Ishikawa (cell line): ENCODE data around the gene CACNA1C.

Experiments used
- CEBPB ChIP-seq: IDR thresholded peaks from 2 replicates; pipeline ENCODE4 v1.6.1; 2012
- CREB1 ChIP-seq: IDR thresholded peaks from 2 replicates; pipeline ENCODE4 v1.6.1; 2012; ENCODE audit warnings: low read depth
- EGR1 ChIP-seq: IDR thresholded peaks from 2 replicates; pipeline ENCODE4 v1.6.1; 2012
- EP300 ChIP-seq: IDR thresholded peaks from 2 replicates; pipeline ENCODE4 v1.6.1; 2012; ENCODE audit warnings: borderline replicate concordance
- FOXM1 ChIP-seq: IDR thresholded peaks from 2 replicates; pipeline ENCODE4 v1.6.1; 2012; ENCODE audit warnings: low read depth, borderline replicate concordance
- MAX ChIP-seq: IDR thresholded peaks from 2 replicates; pipeline ENCODE4 v1.6.1; 2012
- NFIC ChIP-seq: IDR thresholded peaks from 2 replicates; pipeline ENCODE4 v1.6.1; 2012
- RAD21 ChIP-seq: IDR thresholded peaks from 2 replicates; pipeline ENCODE4 v1.6.1; 2012; ENCODE audit warnings: low read depth
- TAF1 ChIP-seq: IDR thresholded peaks from 2 replicates; pipeline ENCODE4 v1.6.1; 2012; ENCODE audit warnings: low read depth, mild to moderate bottlenecking
- TCF12 ChIP-seq: IDR thresholded peaks from 2 replicates; pipeline ENCODE4 v1.6.1; 2012; ENCODE audit warnings: low read depth
- TEAD4 ChIP-seq: IDR thresholded peaks from 2 replicates; pipeline ENCODE4 v1.6.1; 2012
- USF1 ChIP-seq: IDR thresholded peaks from 2 replicates; pipeline ENCODE4 v1.6.1; 2012
- YY1 ChIP-seq: IDR thresholded peaks from 2 replicates; pipeline ENCODE4 v1.6.1; 2012; ENCODE audit warnings: low read depth
- ZBTB7A ChIP-seq: IDR thresholded peaks from 2 replicates; pipeline ENCODE4 v1.6.1; 2012; ENCODE audit warnings: low read depth
- TF ChIP-seq, protein P1 (sequence below): IDR thresholded peaks from 2 replicates; pipeline ENCODE4 v1.6.1; 2012; ENCODE audit warnings: low read depth, mild to moderate bottlenecking

The CACNA1C gene

DNA sequence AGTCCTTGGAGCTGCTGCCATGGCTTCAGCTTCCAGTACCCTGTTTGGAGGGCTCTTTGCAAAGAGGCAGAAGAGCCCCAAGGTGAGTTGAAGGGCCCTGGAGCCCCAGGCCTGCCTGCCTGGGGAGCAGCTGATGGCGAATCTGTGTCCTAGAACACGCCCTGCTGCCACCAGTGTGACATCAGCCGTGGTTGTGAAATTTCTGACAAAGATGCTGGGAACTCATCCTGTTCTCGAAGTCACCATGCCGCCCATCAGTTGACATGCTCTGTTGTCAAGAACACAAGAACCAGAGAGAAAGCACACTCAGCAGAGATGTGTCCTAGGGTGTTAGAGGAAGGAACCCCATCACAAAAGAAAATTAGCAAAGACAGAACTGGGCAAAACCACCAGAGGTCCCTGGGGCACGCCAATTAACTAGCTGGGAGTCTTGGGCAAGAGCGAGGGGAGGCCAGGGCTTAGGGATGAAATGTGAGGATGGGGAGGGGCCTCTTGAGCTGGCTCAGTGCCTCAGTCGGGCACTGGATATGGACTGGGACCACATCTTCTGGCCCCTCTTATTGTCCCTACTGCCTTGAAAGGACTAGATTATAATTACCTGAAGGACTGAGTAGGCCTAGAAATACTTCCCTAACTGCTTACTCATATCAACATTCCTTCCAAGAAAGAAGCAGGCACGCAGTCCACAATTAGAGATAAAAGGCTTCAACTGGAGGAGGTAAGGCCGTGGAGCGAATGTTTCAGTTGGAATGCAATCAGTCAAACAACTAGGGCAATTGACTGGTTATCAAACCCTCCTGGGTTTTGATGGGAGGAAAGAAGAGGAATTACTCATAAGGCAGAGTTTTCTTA is 163.1 kb downstream of the CACNA1C start:
- no peak for TF ChIP-seq TAF1
- no peak for TF ChIP-seq EGR1

DNA sequence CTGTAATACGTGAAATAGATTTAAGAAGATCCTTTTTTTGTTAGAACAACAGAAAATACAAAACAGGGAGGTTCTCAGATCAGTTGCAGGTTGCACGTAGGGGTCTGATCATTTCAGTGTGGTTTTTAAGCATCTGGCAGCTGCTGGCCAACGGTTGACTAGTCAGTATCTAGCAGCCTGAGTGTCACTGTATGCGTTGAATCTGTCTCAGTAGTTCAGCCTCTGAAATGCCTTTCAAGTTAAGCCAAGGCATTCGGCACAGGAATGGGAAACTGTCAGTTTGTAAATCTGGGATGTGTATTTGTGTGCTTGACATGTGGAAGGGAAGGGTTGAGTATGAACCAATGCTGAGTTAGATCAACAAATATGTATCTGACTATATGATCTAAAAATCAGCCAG is 165.9 kb downstream of the CACNA1C start:
- TF ChIP-seq, protein P1, sequence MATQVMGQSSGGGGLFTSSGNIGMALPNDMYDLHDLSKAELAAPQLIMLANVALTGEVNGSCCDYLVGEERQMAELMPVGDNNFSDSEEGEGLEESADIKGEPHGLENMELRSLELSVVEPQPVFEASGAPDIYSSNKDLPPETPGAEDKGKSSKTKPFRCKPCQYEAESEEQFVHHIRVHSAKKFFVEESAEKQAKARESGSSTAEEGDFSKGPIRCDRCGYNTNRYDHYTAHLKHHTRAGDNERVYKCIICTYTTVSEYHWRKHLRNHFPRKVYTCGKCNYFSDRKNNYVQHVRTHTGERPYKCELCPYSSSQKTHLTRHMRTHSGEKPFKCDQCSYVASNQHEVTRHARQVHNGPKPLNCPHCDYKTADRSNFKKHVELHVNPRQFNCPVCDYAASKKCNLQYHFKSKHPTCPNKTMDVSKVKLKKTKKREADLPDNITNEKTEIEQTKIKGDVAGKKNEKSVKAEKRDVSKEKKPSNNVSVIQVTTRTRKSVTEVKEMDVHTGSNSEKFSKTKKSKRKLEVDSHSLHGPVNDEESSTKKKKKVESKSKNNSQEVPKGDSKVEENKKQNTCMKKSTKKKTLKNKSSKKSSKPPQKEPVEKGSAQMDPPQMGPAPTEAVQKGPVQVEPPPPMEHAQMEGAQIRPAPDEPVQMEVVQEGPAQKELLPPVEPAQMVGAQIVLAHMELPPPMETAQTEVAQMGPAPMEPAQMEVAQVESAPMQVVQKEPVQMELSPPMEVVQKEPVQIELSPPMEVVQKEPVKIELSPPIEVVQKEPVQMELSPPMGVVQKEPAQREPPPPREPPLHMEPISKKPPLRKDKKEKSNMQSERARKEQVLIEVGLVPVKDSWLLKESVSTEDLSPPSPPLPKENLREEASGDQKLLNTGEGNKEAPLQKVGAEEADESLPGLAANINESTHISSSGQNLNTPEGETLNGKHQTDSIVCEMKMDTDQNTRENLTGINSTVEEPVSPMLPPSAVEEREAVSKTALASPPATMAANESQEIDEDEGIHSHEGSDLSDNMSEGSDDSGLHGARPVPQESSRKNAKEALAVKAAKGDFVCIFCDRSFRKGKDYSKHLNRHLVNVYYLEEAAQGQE = no peak
- TF ChIP-seq TEAD4 = no peak
- no peak for TF ChIP-seq RAD21
- no peak for TF ChIP-seq YY1
- TF ChIP-seq USF1 = no peak
- no peak for TF ChIP-seq TCF12
- TF ChIP-seq MAX = no peak
- TF ChIP-seq FOXM1 = no peak
- no peak for TF ChIP-seq EGR1
- TF ChIP-seq EP300 = no peak
- no peak for TF ChIP-seq CREB1

DNA sequence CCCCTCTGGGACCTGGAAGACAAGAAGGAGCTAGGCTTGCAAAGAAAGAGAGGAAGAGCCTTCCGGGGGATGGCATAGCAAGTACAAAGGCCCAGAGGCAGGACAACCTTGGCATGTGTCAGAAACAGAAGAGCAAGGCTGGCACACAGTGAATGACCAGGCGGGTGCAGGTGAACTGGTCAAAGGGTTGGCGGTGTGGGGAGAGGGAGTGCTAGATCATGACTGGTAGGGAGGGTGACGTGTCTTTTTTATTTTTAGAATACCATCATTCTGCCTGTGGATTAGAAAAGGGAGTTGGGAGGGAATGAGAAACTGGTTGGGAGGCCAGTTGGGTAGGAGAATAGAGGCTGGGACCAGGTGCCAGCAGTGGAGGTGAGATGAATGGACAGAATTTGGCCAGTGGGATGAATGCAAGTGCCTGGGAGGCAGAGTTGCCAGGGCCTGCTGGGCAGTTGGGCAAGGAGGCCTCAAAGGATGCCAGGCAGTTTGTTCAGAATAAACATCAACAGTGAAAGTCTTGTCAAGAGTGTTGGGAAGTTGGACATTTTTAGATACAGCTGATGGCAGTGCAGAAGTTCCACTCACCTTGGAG is 168.3 kb downstream of the CACNA1C start:
- TF ChIP-seq EGR1 (no peak), TCF12 (no peak), TAF1 (no peak), CREB1 (no peak), YY1 (no peak), USF1 (no peak), FOXM1 (no peak), EP300 (no peak), TEAD4 (no peak), NFIC (no peak), CEBPB (no peak), RAD21 (no peak), MAX (no peak), ZBTB7A (no peak)
- TF ChIP-seq, protein P1 = no peak

- no peak for TF ChIP-seq ZBTB7A
- TF ChIP-seq EGR1 = no peak
- TF ChIP-seq EP300 = no peak
- no peak for TF ChIP-seq TCF12
- TF ChIP-seq, protein P1 = no peak
Observed at GRCh38 chr12:2222691-2223090, 169.9 kb downstream of the CACNA1C start.

GRCh38 chr12:2224961-2225360 is 172.2 kb downstream of the CACNA1C start:
- no peak for TF ChIP-seq USF1
- TF ChIP-seq FOXM1 = no peak
- TF ChIP-seq, protein P1 = no peak
- no peak for TF ChIP-seq EP300
- TF ChIP-seq EGR1 = no peak
- no peak for TF ChIP-seq NFIC
- no peak for TF ChIP-seq MAX
- TF ChIP-seq CREB1 = no peak
- no peak for TF ChIP-seq TEAD4
- TF ChIP-seq RAD21 = no peak
- no peak for TF ChIP-seq YY1
- TF ChIP-seq TCF12 = no peak
- no peak for TF ChIP-seq CEBPB
